GM12801 (cell line): ENCODE data around the gene JMY.

Source experiments
- TF ChIP-seq, protein P1 (sequence below): IDR thresholded peaks from one replicate; pipeline ENCODE4 v1.5.1; 2011; ENCODE audit warnings: control low read depth; ENCODE audit not compliant: insufficient read length; ENCODE audit errors: extremely low read depth

The JMY gene

DNA sequence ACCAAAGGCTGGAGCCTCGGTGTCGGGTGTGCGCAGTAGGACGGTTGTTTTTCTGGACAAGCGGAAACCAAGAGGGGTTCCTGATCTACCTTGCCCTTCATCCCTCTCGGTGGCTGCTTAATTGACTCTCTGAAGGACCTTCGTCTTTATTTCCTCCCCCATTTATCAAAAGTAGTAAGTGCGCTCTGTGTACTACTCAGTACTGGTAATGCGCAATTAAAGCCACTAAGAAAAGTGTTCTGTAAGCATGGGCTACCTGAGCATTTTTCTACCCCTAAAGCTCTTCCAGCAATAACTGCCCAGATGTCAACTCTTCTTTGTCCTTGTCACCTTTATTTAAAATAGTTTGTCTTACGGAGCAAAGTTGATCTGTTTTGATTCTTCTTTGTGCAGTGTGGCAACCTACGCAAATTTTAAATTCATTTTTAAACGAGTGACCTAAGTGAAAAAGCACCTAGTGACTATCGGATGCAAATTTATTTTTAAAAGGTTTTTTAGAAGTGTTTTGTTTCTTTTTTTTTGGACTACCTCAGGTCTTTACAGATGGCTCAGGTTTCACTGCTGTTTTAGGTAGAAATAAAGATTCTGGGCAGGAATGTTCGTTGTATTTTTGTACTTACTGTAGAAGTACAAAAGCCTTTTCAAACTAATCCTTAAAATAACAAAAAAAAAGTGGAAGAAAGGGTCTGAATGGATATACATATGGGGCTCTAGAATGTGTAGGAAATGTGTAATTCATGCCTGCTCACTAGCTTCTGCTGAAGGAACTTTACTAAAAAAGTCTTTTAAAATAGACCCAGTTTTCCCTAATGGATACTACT is 2.0 kb downstream of the JMY start:
- TF ChIP-seq, protein P1, sequence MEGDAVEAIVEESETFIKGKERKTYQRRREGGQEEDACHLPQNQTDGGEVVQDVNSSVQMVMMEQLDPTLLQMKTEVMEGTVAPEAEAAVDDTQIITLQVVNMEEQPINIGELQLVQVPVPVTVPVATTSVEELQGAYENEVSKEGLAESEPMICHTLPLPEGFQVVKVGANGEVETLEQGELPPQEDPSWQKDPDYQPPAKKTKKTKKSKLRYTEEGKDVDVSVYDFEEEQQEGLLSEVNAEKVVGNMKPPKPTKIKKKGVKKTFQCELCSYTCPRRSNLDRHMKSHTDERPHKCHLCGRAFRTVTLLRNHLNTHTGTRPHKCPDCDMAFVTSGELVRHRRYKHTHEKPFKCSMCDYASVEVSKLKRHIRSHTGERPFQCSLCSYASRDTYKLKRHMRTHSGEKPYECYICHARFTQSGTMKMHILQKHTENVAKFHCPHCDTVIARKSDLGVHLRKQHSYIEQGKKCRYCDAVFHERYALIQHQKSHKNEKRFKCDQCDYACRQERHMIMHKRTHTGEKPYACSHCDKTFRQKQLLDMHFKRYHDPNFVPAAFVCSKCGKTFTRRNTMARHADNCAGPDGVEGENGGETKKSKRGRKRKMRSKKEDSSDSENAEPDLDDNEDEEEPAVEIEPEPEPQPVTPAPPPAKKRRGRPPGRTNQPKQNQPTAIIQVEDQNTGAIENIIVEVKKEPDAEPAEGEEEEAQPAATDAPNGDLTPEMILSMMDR = no peak

DNA sequence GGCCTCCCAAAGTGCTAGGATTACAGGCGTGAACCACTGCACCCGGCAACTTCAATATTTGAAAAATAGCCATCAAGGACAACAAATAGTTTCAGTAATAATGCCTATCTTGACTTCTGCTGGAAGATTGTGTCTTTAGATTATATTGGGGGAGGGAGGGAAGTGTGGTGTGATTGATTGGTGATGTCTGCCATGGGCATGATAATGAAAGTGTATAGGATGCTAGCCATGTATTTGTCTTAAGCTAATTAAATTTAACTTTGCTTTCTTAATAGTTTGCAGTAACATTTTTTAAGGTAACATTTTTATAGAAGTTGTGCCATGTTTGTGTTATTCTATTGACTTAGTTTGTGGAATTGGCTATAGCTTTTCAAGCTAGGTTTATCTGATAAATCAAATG is 4.6 kb downstream of the JMY start:
- TF ChIP-seq, protein P1 = no peak

DNA sequence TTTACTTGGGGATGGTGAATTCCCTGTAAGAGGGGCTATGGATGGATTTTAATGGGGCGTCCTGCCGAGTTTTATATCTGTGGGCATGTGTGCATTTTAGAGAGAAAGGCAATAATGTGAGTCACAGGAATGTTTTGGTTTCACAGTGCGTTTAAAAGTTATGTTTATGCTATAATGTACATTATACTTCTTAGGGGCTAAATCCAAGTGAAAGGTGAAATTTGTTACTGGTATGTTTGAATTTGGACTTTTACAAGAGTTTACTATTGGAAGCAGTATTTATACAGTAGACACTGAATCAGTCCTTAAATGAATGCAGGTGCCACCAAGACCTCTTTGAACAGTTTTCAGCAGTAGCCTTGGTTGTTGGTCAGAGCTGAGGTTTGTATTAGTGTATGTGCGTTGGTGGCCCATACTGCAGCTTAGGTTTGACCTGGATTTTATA is 5.6 kb downstream of the JMY start:
- TF ChIP-seq, protein P1 = no peak

DNA sequence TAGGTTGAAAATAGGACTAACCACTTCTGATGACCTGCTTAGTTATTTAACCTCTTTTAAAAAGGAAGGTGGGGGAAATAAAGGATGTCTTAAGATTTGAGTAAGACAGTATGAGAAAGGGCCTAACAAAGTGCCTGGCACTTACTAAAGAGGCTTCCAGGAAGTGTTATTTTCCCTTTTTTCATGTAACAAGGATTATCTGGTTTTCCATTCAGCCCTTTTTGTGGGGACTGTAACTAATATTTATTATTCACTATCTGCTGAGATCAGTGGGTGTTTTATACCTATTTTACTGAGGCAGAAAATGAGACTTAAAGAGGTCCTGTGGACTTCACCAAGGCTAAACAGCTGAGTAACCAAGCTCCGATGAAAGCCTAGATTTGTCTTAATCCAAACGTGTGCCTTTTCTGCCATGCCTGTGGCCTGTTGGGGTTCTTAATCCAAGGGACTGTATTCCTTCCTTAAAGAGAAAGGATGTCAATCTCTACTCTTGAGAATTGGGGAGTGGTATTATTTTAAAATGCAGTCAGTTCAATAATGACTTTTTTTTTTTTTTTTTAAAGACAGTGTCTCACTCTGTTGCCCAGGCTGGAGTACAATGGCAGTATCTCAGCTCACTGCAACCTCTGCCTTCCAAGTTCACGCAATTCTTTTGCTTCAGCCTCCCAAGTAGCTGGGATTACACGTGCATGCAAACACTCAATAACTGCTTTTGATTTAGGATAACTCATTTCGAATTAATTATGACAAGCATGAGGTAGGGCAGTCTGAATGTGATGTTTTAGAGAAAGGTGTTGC is 6.5 kb downstream of the JMY start:
- TF ChIP-seq, protein P1 = no peak

DNA sequence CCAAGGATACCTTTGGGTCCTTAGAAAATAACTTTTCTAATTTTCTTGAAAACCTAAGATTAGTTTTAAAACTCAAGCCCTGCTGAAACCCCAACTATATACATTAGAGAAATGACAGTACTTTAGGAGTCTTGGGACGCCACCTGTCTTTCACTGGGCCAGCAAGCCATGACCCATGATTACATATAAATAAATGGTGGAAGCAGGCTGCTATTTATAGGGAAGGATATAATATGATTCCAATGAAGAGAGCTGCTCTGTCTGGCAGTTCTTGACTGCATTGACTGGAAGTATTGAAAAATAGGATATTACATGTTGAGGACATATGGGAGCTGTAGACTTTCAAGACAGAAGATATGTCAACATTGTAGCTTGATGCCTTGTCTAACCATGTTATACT is 7.3 kb downstream of the JMY start:
- TF ChIP-seq, protein P1 = no peak

DNA sequence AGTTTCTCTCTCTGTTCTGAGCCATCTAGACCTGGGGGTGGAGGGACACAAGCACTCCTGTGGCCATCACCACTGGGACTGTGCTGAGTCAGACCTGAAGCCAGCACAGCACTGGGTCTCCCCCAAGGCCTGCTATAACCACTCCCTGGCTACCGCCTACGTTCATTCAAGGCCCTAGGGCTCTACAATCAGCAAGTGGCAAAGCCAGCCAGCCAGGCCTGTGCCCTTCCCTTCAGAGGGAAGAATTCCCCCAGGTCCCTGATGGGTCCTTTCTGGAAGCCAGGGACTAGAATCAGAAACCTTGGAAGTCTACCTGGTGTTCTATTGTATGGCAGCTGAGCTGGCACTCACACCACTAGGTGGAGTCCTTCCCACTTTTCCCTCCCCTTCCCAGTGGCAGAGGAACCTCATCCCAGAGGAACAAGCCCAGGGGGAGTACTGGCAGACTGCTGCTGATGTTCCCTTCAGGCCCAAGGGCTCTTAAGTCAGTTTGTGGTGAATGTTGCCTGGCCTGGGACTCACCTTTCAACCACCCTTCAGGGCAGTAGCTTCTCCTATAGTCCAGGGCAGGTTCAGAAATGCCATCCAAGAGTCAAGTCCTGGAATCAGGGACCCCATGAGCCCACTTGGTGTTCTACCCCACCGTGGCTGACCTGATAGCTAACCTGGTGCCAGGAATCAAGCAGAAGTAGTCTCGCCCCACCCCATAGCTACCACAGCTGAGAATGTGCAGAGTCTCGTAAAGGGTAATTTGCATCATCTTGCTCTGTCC is 20.0 kb downstream of the JMY start:
- TF ChIP-seq, protein P1 = no peak

DNA sequence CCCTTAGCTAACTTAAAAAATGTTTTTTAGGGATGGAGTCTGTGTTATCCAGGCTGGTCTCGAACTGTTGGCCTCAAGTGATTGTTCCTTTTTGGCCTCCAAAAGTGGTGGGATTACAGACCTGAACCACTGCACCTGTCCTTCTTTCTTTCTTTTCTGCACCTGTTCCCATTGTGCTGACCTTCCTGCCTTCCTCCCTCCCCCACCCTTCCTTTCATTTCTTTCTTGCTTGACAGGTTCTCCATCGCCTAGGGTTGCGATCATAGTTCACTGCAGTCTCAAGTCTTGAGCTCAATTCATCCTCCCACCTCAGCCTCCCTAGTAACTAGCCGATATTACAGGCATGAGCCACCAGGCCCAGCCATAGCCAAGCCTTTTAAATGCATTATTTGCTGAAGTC is 20.6 kb downstream of the JMY start:
- TF ChIP-seq, protein P1 = no peak
